Esophagus muscularis mucosa (tissue), 4 donors: ENCODE data around the gene CDHR3.

Experiments used
- EP300 ChIP-seq: sonication (generic); formaldehyde crosslinking; IDR thresholded peaks from one replicate; pipeline ENCODE4 v1.6.1; 2017; ENCODE audit warnings: antibody characterized with exemption
- POLR2A ChIP-seq: fragments of 450-650 bp; IDR thresholded peaks from one replicate; pipeline ENCODE4 v1.6.1; 2017; ENCODE audit warnings: antibody characterized with exemption, moderate library complexity, mild to moderate bottlenecking, low read depth
- TF ChIP-seq, protein P1 (sequence below), 3 experiments: fragments of 200-600 bp in 2 of 3; fragments of 450-650 bp in 1 of 3; sonication (generic) in 2 of 3; IDR thresholded peaks; one replicate each; pipeline ENCODE4 v1.5.1; 2017 to 2019; ENCODE audit warnings: antibody characterized with exemption in 3 of 3, mild to moderate bottlenecking in 2 of 3, moderate library complexity in 1 of 3

DNA sequence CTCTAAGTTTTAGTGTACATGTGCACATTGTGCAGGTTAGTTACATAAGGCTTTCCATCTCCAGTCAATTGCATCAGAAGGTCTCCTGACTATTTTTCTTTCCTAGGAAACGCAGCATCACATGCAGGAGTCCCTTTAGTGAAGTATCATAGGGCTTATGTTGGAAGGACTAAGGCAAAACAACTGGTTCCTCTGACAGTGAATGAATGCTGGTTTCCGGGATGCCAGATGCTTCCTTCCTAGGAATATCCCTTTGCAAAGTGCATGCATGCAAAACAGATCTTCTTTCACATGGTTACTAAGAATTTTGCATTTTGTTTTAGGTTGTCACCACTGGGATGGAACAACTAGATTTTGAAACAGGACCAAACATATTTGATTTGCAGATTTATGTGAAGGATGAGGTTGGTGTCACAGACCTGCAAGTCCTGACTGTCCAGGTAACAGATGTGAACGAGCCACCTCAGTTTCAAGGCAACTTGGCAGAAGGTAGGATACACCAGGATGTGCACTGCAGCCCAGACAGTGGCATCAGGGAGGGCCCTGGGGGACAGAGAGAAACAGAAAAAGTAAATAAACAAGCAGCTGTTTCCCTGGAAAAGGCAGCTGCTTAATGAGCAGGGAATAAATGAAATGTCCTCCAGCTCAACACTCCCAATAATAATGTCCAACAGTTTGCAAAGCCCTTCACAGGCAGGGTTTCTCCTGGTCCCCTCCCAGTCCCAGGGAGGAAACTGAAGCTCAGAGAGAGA lies 17.8 kb downstream of the CDHR3 start:
- TF ChIP-seq POLR2A (no peak), EP300 (no peak)
- TF ChIP-seq, protein P1, sequence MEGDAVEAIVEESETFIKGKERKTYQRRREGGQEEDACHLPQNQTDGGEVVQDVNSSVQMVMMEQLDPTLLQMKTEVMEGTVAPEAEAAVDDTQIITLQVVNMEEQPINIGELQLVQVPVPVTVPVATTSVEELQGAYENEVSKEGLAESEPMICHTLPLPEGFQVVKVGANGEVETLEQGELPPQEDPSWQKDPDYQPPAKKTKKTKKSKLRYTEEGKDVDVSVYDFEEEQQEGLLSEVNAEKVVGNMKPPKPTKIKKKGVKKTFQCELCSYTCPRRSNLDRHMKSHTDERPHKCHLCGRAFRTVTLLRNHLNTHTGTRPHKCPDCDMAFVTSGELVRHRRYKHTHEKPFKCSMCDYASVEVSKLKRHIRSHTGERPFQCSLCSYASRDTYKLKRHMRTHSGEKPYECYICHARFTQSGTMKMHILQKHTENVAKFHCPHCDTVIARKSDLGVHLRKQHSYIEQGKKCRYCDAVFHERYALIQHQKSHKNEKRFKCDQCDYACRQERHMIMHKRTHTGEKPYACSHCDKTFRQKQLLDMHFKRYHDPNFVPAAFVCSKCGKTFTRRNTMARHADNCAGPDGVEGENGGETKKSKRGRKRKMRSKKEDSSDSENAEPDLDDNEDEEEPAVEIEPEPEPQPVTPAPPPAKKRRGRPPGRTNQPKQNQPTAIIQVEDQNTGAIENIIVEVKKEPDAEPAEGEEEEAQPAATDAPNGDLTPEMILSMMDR (IDR thresholded peaks at IDR 0.05): no peak
